SK-N-SH treated with all-trans-retinoic acid at 6 μM for 48 hours (cell line): ENCODE measurements around the gene ANKRD23.

Experiments used
- PATZ1 ChIP-seq: fragments of 250-450 bp; sonication (Bioruptor Pico); IDR thresholded peaks from 2 replicates; pipeline ENCODE4 v1.8.0; 2020; ENCODE audit warnings: mild to moderate bottlenecking, moderate library complexity, borderline replicate concordance
- TOX ChIP-seq: fragments of 250-450 bp; sonication (Bioruptor Pico); IDR thresholded peaks from 2 replicates; pipeline ENCODE4 v1.8.0; 2021; ENCODE audit warnings: mild to moderate bottlenecking, moderate library complexity, borderline replicate concordance
- ZNF565 ChIP-seq: fragments of 450-650 bp; formaldehyde crosslinking; conservative IDR thresholded peaks from 2 replicates; pipeline ENCODE4 v1.5.0; 2020; ENCODE audit warnings: low read depth, mild to moderate bottlenecking, moderate library complexity

GRCh38 chr2:96847586-96847985, 3.8 kb upstream of the ANKRD23 start:
- TF ChIP-seq ZNF565 (CRISPR knock-in tag) (no peak), PATZ1 (CRISPR knock-in tag) (no peak), TOX (CRISPR knock-in tag) (no peak)
